ENCODE measurements around the gene ELFN2.
"Not testable (repeated sequence)": the region's sequence is repeated elsewhere in the genome, so short reads cannot be mapped to it uniquely, and the experiment has no call there.

The ELFN2 gene

DNA sequence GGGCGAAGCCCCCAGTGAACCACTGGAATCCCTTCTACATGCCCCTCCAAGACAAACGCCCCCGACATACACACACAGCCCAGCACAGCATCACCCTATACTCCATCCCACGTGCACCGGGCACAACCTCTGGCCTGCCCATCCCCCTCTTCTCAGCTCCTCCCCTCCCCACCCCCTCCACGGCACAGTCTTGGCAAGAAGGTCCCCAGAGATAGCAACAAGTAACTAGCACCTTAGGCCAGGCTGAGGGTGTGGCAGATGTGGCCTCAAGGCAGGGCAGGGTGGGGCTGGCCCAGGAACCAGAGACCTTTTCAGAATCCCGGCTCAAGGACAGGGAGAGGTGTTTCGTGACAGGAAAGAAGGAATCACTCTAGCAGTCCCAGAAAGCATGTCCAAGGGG lies 90.7 kb downstream of the ELFN2 start:
- no peak for DNase-seq (ENCODE audit: low read depth, low spot score)

DNA sequence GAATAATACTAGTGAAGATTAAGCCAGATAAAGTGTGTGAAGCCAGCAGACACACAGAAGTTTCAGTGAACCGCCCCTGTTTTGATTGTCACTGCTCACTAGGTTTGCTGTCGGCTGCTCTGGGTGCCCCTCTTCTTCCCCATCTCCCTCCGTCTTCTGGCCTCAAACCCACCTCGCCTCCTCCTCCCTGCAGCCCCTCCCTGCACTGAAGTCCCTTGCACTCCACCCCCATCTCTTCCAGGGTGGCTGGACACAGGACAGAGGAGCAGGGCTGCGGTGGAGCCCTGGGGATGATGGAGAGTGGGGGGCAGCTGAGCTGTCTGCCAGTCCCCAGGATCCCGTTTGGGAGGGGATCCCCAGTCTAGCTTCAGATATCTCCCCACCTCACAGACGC lies 91.5 kb downstream of the ELFN2 start:
- DNase-seq (ENCODE audit: low read depth, low spot score), result no peak

DNA sequence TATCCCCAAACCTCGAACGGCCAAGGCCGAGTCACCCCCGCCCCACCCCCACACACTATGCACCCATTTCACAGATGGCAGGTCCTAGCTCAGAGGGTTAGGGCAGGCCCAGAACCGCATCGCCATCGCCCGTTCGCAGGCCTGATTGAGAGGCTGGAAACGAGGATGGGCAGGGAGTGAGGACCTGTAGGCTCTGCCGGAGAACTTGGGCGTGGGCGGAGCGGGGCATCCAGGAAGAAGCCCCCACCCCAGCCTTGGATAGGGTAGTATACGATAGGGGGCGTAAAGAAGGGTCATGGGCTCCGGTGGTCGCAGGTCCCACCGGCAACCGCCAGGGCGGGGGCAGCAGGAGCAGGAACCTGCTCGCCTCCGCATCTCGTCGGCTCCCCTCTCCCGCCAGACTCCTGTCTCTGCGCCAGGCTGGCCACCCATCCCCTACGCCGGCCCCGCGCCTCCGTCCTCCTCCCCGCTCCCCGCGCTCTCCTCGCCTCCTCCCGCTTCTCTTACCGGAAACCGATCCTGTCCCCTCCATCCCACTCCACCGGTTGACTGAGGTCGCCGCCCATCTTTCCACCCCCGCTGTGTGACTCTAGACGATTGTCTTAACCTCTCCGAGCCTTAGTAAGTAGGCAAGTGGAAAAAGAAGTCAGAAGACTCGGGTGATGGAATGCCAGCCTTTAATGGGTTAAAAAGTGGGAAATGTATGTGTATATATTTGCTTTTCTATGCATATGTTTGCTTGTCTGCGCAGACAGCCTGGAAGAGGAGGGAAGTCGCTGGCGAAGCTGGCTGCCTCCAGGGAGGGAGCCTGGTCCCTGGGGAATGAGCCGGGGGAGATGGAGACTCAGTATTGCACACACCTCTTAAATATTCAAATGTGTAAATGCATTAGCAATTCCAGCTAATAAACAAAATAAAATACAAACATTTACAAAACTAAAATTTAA lies 92.1 kb downstream of the ELFN2 start:
- no peak for DNase-seq (ENCODE audit: low read depth, low spot score)

DNA sequence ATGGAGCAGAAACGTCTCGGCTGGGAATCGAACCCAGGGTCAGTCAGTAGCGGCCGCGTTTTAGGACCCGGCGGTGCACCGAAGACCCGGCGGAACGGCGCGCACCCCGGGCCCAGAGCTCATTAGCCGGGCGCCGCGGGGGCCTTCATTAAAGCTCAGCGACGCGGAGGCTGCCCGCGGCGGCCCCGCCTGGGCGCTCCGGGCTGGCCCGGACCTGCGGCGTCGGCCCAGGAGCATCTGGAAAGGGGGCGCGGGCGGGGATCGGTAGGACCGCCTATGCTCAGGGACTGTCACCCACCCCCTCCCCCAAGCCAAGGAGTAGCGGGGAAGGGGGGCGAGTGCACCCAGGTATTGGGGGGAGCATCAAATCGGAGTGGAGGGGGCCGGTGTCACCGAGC lies 92.8 kb downstream of the ELFN2 start:
- DNase-seq (ENCODE audit: low read depth, low spot score), result no peak

DNA sequence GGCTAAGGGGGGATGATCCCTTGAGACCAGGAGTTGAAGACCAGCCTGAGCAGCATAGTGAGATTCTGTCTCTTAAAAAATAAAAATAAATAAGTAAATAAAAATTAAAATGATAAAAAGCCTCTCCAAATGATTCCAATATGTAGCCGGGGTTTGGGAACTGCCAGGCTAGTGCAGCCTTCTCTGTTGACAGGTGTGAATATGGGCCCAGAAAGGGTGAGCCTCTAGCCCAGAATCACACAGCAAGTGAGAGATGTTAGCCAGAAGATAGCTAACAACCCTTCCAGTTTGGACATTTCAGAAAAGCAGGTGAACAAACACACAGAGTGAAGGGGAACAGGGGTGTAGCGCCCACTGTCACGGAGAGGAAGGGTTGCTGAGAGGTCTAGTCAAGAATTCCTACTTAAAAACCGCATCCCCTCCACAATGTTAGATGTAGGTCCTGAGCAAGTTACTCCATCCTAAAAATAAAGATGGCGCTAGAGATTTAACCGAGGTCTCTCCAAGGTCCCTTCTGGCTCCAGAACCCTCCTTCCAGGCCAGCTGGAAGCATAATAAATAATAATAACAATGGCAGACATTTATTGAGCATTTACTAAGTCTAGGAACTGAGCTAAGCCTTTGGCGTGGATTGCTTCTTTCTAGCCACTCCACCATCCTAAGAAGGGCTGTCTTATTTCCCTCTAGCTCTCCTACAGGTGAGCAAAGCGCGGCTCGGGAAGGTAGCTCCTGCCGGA lies 93.4 kb downstream of the ELFN2 start:
- no peak for DNase-seq (ENCODE audit: low read depth, low spot score)

DNA sequence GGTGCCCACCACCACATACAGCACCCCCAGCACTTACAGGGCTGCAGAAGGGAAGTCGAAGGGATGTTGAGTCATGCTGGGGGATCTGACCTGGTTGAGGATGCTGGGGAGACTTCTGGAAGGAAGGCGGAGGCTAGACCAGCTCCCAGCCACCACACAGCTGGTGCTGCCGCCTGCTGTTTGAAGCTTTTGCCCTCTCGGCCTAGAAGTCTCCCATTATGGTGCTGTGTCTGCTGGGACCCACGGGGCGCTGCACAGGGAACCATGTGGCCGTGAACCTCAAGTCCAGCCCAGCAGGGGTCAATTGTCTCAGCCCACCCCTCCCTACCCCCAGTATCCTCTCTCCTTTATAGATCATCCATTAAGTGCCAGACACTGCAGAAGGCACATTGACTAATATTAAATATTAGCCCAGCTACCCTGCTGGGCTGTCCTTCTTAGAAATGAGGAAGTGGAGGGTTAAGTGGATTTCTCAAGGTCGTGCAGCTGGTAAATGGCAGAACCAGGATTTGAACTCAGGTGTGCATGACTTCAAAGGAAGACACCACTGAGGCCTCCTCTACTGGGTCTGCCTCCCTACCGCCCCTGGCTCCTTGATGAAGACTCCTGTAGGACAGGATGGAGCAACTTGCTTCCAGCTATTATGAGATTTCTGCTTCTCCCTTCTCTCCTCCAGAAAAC lies 95.3 kb downstream of the ELFN2 start:
- no peak for DNase-seq (ENCODE audit: low read depth, low spot score)

DNA sequence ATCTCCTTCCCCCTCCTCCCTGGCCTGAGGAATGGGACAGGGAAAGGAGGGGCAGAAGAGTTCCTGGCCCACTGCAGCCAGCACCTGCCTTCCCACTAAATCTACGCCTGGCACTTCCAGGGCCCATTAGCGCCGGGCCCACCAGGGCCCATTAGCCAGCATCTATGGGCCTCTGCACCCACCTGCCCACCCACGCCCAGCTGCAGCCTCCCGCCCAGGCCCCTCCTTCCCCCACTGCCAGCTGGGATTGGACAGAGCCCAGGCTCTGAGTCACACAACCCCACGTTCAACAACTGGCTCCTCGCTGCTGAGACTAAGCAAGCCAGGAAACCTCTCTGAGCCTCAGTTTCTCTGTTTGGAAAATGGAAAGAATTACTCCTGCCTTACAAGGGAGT lies 96.2 kb downstream of the ELFN2 start:
- no peak for DNase-seq (ENCODE audit: low read depth, low spot score)

DNA sequence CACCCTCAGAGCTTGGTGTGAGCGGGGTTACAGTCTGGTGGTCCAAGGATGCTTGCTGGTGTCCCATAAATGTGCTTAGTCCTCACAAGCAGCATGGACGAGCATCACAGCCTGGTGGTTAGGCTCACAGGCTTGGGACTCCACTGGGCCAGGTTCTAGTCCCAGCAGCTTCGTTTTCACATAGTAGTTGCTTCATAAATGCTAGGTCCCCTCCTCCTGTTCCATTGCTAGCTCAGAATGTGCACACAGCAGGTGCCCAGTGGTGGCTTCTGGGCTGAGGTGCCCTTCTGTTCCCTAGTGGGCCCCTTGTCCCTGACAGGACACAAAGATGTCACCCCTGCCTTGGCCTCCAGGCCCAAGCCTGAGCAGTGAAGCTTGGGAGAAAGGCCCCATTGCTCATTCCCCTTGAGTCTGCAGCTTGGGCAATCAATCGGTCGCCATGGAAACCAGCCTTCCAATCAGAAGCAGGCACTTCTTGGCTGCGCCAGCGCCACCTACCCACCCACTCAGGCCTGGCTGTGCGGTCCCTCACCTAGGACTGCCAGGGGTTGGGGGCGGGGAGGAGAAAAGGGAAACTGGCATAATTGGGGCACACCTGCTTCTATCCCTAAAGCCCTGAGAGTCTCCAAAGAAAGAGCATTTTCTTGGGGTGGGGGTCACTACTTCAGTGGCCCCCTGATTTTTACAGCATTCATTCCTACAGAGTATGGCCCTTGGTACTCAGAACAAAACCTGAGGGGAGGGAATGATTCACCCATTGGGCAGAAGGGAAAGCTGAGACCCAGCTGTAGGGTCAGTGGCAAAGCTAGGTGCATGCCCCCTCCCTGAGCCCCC lies 96.9 kb downstream of the ELFN2 start:
- DNase-seq (ENCODE audit: low read depth, low spot score), result no peak

DNA sequence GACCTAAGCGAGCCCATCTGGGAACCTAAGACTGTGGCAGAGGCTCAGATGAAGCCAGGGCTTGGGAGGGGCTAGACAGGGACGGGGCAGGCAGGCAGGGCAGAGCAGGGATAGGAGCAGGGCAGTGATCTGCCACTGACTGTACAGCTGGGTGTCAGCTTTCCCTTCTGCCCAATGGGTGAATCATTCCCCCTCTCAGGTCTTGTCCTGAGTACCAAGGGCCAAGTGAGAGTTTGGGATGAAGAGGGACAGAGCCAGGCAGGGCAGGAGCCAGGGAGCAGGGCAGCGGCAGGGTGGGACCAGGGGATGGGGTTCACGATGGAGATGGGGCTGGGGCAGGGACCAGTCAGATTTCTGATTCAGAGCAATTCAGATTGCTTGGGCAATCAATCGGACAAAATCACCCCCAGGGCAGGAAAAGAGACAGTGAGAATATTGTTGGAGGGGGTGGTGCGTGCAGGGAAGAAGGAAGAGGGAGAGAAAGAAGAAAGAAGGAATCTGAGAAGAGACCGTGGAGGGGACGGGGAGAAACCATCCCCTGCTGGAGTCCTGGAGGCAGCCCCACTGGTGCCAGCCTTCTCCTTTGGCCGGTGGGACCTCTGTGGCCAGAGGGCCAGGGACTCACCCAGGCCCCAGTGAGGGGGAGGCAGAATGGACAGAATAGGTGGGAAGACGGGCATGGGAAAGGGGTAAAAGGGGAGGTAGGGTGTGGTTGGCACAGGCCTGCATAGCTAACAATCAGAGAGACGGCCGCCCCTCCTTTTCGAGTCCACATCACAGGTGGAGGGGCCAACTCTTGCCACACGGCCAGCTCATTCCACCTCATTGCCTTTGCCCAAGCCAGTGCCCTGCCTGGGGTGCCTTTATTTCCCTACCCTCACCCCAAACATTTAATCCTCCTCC lies 97.8 kb downstream of the ELFN2 start:
- no peak for DNase-seq (ENCODE audit: low read depth, low spot score)

DNA sequence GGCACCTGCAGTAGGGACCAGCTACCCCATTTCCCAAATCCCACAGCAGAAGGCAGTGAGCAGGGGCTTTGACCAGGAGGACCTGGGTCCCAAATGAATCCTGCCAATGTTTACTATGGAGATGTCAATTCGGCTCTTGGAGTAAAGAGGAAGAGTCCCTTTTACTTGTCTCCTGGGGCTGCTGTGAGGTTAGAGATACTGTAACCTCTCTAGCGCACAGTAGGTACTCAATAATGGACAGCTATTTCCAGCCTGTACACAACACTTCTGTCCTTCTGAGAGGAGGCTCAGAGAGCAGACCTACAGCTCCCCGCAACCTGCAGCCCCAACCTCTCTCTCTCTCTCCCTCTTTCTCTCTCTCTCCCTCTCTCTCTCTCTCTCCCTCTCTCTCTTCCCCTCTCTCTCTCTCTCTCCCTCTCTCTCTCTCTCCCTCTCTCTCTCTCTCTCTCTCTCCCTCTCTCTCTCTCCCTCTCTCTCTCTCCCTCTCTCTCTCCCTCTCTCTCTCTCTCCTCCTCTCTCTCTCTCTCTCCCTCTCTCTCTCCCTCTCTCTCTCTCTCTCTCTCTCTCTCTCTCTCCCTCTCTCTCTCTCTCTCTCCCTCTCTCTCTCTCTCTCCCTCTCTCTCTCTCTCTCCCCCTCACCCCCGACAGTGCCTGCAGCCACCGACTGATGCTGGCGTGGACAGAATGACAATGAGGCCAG lies 98.6 kb downstream of the ELFN2 start:
- not testable (repeated sequence) for DNase-seq (ENCODE audit: low read depth, low spot score)

DNA sequence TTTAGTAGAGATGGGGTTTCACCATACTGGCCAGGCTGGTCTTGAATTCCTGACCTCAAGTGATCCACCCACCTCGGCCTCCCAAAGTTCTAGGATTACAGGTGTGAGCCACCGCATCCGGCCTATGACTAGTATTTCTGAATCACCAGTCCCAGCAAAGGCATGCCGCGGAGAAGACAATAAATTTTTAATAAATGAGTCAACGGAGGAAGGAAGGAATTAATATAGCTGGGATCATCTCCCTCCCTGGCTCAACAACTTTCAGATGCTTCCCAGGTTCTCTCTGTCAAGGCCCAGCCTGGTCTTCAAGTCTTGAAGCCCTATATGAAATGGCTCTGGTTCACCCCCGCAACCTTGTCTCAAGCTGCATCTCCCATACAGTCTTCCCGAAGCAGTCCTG lies 99.3 kb downstream of the ELFN2 start:
- DNase-seq (ENCODE audit: low read depth, low spot score), result no peak

DNA sequence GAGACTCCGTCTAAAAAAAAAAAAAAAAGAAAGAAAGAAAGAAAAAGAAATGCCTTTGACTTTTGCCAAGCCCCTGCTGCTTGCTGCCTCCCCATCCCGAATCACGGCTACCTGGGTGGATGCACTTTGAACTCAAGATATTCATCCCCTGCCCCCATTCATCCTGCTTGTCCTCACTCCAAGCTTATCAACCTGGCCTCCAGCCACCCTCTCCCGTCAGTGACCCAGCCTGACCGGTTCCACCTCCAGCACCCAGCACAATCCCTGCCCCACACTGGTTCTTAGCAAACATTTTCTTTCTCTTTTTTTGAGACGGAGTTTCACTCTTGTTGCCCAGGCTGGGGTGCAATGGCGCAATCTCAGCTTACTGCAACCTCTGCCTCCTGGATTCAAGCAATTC lies 100.6 kb downstream of the ELFN2 start:
- no peak for DNase-seq (ENCODE audit: low read depth, low spot score)

DNA sequence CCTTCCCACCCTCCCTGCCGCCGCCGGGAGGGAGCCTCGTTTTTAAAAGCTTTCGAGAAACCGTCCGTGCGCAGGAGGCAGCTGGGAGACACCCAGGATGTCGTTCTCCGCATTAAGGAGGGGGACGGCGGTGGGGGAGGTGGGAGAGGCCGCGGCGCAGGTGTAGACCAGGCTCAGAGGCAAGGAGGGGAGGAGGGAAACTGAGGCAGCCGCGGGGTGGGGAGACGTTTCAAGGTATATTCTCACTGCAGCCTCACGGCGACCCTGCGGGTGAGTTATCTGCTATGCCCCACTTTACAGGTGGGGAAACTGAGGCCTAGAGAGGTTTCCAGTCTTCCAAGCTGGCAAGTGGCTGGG lies 102.3 kb downstream of the ELFN2 start:
- DNase-seq (ENCODE audit: low read depth, low spot score), result no peak

DNA sequence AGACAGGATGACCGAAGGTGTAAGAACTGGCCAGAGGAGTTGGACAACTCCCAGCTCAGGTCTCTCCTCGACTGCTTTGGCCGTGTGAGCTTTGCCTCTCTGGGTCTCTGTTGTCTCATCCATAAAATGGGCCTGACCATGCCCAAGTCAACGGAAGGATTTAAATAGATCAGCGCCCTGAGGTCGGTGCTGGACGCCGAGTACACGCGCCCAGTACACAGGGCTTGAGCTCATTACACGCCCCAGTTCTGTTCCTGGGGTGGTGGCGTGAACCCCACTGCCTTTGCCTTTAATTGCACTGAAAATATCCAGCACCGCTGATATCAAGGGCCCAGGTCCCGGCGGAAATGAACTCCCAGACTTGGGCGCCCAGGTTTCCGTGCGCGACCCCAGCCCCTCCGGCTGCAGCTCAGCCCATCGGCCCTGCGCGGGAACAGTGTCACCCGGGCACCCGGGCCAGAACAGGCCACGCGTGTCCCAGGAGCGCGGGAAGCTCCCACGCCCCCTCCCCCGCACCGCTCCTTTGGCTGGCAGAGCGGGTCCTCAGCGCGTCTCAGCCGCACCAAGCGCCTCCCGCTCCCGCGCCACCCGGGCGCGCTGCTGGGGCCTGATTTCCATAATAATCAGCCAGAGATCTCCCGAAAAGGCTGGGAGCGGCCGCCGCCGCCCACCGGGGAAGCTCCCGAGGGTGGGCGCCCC lies 102.8 kb downstream of the ELFN2 start:
- no peak for DNase-seq (ENCODE audit: low read depth, low spot score)

DNA sequence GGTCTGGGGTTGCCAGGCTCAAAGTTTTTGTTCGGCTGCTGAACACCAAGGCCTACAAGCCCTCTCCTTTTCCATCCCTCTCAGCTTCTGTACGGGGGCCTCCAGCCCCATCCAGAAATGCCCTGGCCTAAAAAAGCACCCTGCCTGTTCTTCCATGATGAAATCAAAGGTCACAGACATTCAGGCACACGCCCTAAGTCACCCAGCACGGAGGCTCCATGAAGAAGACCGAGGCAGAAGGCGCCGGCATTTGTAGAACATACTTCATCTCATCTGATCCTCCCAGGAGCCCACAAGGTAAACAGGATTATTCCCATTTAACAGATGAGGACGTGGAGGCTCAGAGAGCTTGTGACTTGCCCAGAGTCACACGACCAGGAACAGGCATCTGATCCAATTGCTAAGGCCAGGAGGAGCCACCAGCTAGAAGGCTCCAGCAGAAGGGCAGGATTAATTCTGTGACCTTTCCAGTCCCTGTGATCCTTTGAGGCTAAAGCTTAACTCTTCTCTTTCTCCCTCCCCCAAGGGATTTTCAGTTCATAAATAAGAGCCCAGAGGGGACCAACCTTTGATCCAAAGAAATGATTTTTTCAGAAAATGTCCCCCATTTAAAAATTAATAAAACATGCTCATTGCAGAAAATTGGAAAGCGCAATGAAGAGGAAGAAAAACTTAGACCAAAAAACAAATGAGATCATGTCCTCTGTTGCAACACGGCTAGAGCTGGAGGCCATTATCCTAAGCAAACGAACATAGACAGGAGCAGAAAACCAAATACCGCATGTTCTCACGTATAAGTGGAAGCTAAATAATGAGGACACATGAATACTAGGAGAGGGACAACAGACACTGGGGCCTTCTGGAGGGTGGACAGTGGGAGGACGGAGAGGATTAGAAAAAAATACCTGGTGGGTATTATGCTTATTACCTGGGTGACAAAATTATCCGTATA lies 106.3 kb downstream of the ELFN2 start:
- no peak for DNase-seq (ENCODE audit: low read depth, low spot score)

DNA sequence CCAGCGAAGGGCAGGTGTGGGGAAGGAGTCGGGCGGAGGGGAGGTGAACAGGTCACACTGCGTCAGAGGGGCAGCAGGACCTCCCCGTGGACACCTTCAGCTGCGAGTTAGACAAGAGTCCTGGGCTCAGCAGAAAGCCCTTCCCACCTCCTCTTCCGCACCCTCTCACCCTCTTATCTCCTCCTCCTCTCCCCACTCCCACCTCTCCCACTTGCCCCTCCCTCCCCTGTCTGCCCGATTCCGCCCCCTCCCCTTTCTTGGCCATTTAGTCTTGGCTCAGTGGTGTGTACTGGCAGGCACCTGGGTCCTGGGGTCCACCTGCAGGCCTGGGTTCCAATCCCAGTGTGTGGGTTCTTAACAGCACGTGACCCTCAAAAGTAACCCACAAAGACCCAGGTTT lies 107.8 kb downstream of the ELFN2 start:
- DNase-seq (ENCODE audit: low read depth, low spot score), result no peak

DNA sequence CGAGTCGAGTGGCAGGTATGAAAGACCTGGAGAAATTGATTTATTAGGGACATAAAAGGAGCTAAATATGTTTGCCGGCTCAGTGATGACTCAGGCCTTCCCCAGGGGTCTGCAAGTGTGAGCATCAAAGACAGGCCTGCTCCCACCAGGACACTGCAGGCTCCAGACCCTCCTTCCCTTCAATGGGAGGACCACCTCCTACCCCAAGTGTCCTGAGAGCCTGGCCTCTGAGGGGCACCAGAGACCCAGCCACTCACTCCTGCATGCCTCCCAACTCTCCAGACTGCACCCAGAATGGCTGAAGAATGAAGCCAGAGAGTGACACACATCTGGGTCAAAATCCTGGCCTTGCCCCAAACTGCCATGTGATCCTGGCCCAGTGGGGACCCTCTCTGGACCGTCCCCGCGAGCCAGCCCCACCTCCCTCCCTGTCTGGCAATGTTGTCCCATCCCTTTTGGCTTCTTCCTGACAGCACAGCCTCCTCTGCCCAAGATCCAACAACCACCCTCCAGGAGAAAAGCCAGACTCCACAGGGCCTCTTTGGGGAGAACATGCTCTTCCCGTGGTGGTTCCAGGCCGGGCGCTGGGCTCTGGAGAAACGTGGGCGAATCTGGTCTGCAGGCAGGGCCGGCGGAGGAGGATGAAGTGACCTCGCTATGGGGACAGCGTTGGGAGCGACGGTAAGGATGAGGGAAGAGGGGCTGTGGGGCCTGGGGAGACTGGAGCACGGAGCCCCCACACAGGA lies 108.7 kb downstream of the ELFN2 start:
- no peak for DNase-seq (ENCODE audit: low read depth, low spot score)
